SW 1271 (cell line): ENCODE measurements around the gene KCTD1.

Source experiments
- DNase-seq, 2 experiments: peaks; one replicate each; lab custom pipeline; 2025; lab: John Stamatoyannopoulos, UW

The KCTD1 gene

GRCh38 chr18:26524002-26524401 is 24.4 kb downstream of the KCTD1 start:
- no peak for DNase-seq

GRCh38 chr18:26521617-26522016 is 26.7 kb downstream of the KCTD1 start:
- DNase-seq, result no peak

DNA sequence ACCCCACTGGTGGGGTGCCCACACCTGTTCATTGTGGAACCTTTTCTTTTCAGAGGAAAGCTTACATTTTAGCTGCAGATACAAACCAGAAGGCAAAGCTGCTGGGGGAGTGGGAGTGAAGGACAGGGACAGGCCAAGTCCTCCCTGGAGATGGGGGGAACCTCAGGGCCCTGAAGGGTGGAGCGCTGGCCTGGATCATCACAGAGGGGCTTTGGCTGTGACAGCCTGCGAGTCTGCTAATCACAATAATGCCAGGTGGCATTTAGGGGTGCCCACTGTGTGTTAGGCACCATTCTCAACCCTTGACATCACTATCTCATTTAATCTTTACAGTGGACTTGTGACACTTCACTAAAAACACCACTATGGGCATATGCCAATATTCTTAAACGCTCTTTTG is 27.4 kb downstream of the KCTD1 start:
- DNase-seq, result no peak

DNA sequence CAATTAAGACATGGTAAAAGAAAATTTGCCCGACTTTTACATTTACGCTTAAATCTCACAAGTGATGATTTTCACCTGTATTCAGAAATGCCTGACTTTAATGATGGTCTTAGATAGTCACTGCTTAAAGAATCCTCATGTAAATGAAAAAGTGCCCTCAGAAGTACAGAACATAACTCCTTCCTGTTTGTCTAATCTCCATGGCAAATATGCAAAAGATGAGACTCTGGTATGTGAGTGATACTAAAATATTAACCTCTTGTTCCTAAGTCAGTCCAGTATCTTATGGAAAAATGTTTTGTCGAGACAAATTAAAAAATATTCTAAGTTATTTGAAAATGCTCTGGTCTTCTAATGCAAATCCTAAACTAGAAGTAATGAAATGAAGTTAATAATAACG is 29.2 kb downstream of the KCTD1 start:
- DNase-seq, result no peak

- no peak for DNase-seq
These were observed 31.4 kb downstream of the KCTD1 start for GRCh38 chr18:26516964-26517363.

DNA sequence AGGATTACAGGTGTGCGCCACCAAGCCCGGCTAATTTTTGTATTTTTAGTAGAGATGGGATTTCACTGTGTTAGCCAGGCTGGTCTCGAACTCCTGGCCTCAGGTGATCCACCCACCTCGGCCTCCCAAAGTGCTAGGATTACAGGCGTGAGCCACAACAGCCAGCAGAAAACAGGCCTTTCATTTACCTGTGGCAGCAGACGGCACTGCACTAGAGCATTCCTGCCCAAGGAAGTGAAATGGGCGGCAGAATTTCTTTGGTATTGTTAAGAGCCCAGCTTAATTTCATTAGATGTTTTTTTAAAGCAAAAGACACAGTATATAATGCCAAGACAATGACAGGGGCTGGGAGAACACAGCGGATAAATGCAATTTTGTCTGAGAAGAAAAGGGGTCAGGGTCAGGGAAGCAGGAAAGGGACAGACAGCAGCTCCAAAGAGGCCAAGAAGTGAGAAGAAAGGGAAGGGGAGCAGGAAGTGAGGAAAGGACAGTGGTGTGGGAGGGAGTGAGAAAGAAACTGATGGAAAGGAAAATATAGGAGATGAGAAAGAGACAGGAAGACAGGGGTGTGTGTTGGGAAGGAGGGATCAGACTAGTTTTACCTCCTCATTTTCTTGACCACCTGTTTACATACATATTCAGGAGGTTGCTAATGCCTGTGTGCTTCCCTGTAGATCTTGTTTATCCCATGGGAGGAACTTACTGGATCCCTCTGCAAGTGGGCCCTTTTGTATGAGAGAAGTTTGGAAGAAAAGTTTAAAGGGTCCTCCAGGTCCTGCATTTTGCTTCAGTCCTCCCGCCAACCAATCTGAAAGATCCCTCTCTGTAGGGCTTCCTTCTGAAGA is 32.5 kb downstream of the KCTD1 start:
- no peak for DNase-seq

DNA sequence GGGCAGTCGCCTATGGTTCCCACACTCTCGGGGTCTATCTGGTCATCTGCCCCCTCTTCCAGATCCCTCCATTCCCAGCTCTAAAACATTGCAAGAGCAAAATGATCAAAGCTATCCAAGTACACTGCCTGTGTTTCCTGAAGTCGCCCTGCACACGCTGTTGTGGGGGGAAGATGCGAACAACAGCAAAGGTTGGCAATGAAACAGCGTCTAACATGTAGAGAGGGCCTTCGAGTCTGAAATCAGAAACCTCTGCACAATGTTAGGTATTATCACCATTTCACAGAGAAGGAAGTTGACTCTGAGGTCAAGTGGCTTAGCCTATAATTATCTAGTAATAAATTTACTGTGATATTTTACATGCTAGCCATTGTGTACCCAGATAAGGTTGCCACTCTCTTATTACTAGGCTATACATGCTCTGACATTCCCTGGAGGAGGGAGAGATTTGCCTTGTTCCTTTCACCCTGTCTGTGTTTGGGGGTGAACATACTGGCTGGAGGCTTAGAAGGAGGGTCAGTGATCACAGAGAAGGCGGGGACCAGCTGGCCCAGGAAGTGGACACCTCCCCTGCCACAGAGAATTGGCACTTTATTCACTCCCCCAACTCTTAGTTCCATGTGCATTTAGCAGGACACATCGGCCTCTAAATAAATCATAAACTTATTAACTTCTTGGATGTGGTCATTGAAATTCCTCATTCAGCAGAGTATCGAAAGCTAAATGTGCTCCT is 36.8 kb downstream of the KCTD1 start:
- no peak for DNase-seq

GRCh38 chr18:26510337-26510736 is 38.0 kb downstream of the KCTD1 start:
- DNase-seq, result no peak

DNA sequence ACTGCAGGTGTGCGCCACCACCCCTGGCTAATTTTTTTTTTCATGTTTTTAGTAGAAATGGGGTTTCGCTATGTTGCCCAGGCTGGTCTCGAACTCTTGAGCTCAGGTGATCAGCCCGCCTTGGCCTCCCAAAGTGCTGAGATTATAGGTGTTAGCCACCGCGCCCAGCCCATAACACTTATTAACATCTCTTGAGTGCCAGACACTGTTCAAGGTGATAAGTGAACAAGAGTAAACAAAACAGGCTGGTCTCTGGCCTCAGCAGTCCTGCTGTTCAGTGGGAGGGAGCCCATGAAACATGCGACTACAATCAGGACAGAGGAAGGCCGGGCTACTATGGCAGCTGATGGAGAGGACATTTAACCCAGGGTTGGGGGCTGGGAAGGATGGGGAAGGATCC is 42.3 kb downstream of the KCTD1 start:
- no peak for DNase-seq

GRCh38 chr18:26504831-26505230 is 43.5 kb downstream of the KCTD1 start:
- no peak for DNase-seq

DNA sequence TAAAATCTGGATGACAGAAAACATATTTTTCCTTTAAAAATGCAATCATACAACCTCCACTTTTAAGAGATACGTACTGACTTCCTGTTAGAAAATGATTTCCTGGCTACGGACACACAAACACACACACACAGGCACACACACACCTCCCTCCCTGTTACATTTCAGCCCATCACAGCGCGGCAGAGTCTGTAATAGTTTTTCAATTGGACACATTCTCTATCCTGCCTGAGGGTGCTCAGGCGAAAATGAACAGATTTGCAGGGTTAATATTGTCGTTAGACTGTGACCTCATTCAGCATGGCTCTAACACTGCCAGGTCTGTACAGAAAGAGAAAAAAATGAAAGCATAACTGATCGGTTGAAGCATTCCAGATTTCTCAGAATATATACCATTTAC is 45.0 kb downstream of the KCTD1 start:
- DNase-seq, result no peak

GRCh38 chr18:26502823-26503222 is 45.5 kb downstream of the KCTD1 start:
- no peak for DNase-seq

DNA sequence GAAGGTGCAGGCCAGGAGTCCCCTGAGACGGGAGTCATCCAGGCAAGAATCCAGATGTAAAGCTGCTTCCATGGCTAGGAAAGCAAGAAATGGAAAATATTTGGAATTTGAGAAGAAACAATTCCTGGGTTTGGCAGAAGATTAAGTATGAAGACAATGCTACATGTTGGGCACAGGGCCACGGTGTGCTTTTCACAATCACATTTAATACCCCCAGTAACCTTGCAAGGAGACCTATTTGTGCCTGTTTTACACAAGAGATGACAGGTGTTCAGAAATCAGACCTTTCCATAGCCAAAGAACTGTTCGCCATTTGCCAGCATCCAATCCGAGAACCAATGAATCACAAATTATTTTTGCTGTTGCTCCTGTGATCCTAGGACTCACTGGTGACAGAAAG is 50.5 kb downstream of the KCTD1 start:
- DNase-seq, result no peak

DNA sequence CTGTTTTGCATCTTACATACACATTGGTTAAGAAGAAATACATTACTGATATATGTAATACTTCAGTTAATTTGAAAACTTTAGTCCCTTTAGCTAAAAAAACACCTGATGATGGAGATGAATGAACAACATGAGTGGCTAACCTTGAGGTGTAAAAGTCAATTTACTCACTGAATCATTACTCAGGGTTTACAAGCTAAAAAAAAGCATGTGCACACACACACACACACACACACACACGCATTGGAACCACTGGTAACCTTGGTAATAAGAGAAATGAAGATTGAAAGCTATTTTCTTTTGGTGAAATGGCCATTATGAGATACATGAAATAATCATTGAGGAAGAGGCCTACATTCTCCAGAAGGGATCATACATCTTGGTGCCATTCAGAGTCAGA is 51.8 kb downstream of the KCTD1 start:
- no peak for DNase-seq

DNA sequence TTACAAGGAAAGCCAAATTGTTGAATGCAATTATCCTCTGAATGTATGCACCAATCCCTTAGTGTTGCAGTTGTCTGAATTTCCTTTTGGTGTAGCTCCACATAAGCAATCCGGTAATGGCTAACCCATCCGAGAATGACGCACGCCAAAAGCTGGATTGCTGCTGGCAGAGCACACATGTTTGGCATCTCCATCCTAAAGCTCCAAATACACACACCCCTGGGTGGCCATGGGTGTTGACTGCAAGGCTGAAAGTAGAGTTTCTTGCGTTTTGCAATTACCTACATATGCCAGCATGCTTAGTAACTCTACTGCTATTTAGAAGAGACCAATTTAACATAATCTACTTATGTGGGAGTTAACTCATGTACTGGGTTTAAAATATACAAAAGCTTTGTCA is 53.1 kb downstream of the KCTD1 start:
- DNase-seq, result no peak

DNA sequence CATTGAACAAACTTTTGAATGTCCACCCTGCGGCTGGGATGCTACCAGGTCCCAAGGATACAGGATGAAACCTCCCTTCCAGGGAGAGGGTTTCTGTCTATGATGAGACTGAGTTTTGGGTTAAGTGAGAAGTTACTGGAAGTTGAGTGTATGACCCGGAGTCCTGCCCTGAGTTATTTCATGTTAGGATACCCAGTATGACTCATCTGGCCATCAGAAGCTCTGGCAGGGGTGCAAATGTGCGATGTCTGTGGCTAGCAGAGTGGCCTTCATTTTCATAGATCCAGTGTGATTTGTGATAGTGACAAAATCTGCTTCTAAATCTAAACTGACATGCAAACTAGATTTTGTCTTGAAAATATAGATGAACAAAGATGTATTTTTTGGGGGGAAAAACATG is 55.3 kb downstream of the KCTD1 start:
- no peak for DNase-seq

DNA sequence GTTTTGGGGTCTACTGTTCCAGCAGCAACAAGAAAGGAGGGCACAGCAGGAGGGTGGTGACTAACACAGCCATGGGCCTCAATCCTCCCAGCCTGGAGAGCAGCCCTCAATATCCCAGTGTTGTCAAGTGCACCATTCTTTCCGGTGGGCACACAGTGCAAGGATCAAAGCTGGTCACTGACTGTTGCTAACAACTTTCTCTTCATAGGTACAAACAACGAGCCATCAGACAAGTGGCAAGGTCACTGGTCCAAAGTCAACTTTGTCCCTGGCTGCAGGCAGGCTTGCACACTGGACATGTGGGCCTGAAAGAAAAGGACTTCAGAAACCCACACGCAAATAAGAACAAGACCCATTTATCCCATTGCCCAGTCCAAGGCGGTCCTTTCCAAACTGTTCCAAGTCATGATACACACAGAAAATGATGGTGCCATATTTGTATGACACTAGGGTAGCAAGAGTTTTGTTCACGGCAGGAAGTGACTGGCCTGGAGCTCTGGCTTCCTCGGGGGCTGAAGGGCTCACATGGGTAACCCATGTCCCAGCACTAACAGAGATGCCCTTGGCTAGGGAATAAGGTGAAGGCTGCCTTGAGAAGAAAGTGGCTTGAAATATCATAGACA is 57.0 kb downstream of the KCTD1 start:
- DNase-seq, result no peak

DNA sequence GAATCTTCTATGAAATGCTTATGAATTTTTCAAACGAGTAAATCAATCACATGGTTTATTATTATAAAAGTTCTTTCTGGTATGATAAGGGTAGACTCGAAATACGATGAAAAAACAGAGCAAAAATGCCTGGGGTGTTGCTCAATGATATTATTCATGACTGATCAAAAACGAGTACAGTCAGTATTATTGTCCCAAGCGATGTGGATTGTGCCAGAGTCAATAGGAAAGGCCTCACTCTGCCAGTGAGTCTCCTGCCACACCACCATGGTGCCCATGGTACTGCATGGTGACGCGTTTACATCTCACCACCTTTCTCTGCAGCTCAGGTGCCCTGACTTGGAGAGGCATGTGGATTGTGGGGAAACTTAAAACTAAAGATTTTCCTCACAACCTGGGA is 58.5 kb downstream of the KCTD1 start:
- DNase-seq, result no peak

- DNase-seq, result no peak
These were observed 59.2 kb downstream of the KCTD1 start for GRCh38 chr18:26489191-26489590.

GRCh38 chr18:26488417-26489009 is 59.8 kb downstream of the KCTD1 start:
- no peak for DNase-seq

- DNase-seq, result no peak
These were observed 60.9 kb downstream of the KCTD1 start for GRCh38 chr18:26487437-26487836.

DNA sequence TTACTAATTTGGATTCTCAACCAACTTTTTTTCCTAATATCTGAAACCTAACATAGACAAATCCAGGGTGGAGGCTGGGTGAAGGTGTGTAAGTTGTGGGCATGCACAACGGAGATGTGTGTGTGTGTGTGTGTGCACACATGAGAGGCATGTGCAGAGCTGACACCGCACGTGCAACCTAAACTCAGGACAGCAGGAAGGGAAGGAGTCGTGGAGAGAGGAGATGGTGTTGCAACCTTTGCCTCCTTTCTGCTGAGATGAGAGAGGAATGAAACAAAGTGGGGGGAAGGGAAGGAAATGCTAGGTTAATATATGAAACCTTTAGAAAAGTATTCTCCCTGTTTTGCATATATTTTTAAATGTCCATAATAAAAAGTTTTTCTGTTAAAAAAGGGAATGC is 64.7 kb downstream of the KCTD1 start:
- no peak for DNase-seq

DNA sequence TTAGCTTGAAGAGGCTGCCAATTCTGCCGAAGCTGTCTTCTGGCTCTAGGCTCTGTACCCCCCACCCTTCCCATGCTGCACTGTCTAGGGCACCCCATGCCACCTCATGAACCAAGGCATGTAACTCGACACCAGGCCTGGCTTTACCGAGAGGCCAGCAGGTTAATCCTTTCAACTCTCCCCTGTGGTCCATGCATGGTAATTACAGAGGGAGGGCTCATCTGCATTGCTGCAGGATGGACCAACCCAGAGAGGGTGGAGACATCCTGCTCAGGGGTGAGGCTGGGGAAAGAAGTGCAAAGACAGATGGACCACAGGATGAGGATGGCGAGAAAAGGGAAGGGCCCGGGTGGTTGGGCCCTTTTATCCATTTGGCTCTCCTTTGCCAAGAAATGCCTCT is 65.8 kb downstream of the KCTD1 start:
- peak; percentile 3 to 9 for DNase-seq
